Psoas muscle (tissue), 8 donors: ENCODE results near the gene ATP9A. TPM values are rescaled to one million over a fixed set of nuclear protein-coding genes. Genes with fewer than 3 reads are reported as not detected.
"Not testable (repeated sequence)": the region's sequence is repeated elsewhere in the genome, so short reads cannot be mapped to it uniquely, and the experiment has no call there.

ENCODE experiments used
- ATAC-seq, 4 donors: fragments of 200-7000 bp; cut with Tn5 transposase; one replicate each; pipeline ENCODE4 v1.9.1; 2020; ENCODE audit warnings: moderate library complexity in 3 of 4, mild to moderate bottlenecking in 2 of 4
- DNase-seq, 2 donors: peaks; one replicate each; pipeline ENCODE4 v3.0.0-alpha.2; 2020
- H3K27ac ChIP-seq: fragments of 200-600 bp; one replicate; pipeline ENCODE4 v1.8.0; 2022
- H3K27me3 ChIP-seq, 3 donors: fragments of 200-600 bp in 1 of 3; one replicate each; pipeline versions ENCODE4 v1.6.1 to v1.8.0; 2013 to 2022; ENCODE audit warnings: low read length in 2 of 3, mild to moderate bottlenecking in 2 of 3, moderate library complexity in 1 of 3; ENCODE audit not compliant: insufficient read depth in 3 of 3
- H3K36me3 ChIP-seq, 2 donors: fragments of 200-600 bp in 1 of 2; one replicate each; pipeline versions ENCODE4 v1.6.1 to v1.8.0; 2013 to 2022; ENCODE audit warnings: low read depth in 1 of 2, mild to moderate bottlenecking in 1 of 2, moderate library complexity in 1 of 2; ENCODE audit not compliant: insufficient read depth in 1 of 2
- H3K4me1 ChIP-seq: fragments of 200-600 bp; one replicate; pipeline ENCODE4 v1.8.0; 2022
- H3K4me3 ChIP-seq: fragments of 200-600 bp; one replicate; pipeline ENCODE4 v1.8.0; 2022; ENCODE audit warnings: mild to moderate bottlenecking
- H3K9me3 ChIP-seq: fragments of 200-600 bp; one replicate; pipeline ENCODE4 v1.8.0; 2022
- WGBS, 3 donors: extraction: QIAGEN DNeasy Blood & Tissue Kit; methylation state at CpG; one replicate each; pipeline versions ENCODE4 v1.1.6 to v1.1.7; 2013; 5-methylcytosine and 5-hydroxymethylcytosine counted together
- intact Hi-C, 2 donors: fragments of 100-400 bp; cut with DNase I; formaldehyde crosslinking; loops; one replicate each; pipeline versions ENCODE4 v1.11.0 to v1.14.2; 2022
- polyA plus RNA-seq, 3 donors: library from polyadenylated mRNA; stranded (reverse); fragments of 200-250 nt; gene quantifications; one replicate each; pipeline ENCODE4 v1.2.3, GENCODE V29; 2013
- total RNA-seq, 4 donors: library from RNA; stranded (reverse); fragmentation: NEBNext Ultra II Directional in 2 of 4; extraction: Animal tissue kit (Norgen Biotek cat#: 25700) in 2 of 4; gene quantifications; one replicate each; pipeline versions ENCODE4 v1.2.1 to v1.2.4, GENCODE V29; 2021 to 2023
- TF ChIP-seq, protein P1 (sequence below): fragments of 200-600 bp; IDR thresholded peaks from one replicate; pipeline ENCODE4 v1.8.0; 2022; ENCODE audit warnings: antibody characterized with exemption
- donor health status: healthy with polysubstance abuse.
- donor health status: DM: no; HTN: no; CAD: no; lungs with moderate emphysema.
- donor health status: Bipolar disorder and iron deficiency.
- donor health status: healthy.
- donor health status: DM: yes; HTN: yes; CAD: no.
- donor health status: DM: no; HTN: no; CAD: no.
- donor health status: DM: no; HTN: no; CAD: no.
- donor health status: DM: yes; HTN: yes; CAD: no.

ATP9A gene
- total and polyA plus RNA-seq, 7 donors: 1.8 to 42.3 (median 17.2) TPM

DNA sequence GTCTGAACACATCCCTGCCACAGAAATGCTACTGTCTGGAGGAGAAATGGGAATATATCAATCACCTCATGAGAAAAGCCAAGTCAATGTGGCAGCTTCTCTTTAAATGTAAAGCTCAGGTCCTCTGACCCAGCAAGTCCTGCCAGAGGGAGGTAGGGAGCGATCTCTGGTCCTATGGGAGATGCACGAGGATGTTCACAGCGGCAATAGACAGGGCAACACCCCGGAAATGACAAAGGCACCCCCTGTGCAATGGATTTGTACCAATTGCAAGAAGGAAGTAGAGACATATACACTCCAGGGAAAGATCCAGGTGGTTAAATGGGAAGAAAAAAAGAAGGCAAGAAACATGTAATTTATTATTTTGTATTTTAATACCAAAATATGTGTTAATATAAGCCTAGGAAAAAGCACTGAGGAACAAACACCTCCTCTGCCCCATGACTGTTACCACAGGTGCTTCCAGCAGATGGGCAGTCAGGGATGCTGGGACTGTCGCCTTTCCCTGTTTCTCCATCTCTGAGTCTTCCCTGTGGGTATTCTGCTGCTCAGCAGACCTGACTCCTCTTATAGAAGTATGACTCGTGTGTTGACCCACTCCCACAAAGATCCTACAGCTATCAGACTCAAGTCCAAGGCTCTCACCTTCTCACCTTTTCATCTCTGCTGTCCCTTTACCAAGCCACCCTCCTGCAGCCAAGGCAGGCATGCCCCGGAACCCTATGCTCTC lies 20.8 kb downstream of the ATP9A start:
- H3K9me3 ChIP-seq: no peaks in the 10 kb centered on the region
- H3K4me1 ChIP-seq: peaks cover 16% of the 10 kb centered on the region
- no peak overlapping the region for H3K4me3 ChIP-seq
- DNase-seq (no peak), ATAC-seq (no peak)
- intact Hi-C loops: no loop called here
- H3K36me3 ChIP-seq: no peaks in the 10 kb centered on the region
- TF ChIP-seq, protein P1, sequence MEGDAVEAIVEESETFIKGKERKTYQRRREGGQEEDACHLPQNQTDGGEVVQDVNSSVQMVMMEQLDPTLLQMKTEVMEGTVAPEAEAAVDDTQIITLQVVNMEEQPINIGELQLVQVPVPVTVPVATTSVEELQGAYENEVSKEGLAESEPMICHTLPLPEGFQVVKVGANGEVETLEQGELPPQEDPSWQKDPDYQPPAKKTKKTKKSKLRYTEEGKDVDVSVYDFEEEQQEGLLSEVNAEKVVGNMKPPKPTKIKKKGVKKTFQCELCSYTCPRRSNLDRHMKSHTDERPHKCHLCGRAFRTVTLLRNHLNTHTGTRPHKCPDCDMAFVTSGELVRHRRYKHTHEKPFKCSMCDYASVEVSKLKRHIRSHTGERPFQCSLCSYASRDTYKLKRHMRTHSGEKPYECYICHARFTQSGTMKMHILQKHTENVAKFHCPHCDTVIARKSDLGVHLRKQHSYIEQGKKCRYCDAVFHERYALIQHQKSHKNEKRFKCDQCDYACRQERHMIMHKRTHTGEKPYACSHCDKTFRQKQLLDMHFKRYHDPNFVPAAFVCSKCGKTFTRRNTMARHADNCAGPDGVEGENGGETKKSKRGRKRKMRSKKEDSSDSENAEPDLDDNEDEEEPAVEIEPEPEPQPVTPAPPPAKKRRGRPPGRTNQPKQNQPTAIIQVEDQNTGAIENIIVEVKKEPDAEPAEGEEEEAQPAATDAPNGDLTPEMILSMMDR: no peak
- WGBS, 3 donors: 68 to 76% (median 73%) methylated on average over 7 of the region's 7 CpGs
- no peak overlapping the region for H3K27ac ChIP-seq
- H3K27me3 ChIP-seq: no peaks in the 10 kb centered on the region

GRCh38 chr20:51745804-51746203 lies 22.4 kb downstream of the ATP9A start:
- Histone ChIP-seq H3K27me3 (no peaks in the 10 kb centered on the region), H3K9me3 (no peaks in the 10 kb centered on the region), H3K36me3 (no peaks in the 10 kb centered on the region), H3K27ac (no peak overlapping the region), H3K4me3 (no peak overlapping the region), H3K4me1 (peaks cover 11% of the 10 kb centered on the region)
- TF ChIP-seq, protein P1: no peak
- WGBS, 3 donors: 88 to 94% (median 92%) methylated on average over 3 of the region's 3 CpGs
- ATAC-seq (no peak), DNase-seq (no peak)
- intact Hi-C loops: no loop called here

DNA sequence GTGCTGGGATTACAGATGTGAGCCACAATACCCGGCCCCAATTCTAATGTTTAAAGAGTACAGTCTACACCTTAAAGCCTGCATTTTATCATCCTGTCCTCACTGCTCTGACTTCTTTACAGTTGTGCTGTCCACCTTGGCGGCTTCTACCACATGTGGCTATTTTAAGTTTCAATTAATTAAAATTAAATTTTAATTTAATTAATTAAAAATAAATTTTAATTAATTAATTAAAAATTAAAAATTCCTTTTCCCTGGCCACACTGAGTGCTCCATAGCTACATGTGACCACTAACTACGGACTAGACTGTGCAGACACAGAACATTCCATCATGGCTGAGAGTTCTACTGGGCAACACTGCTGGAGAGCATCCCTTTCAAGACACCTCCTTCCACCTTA lies 27.4 kb downstream of the ATP9A start:
- 93 to 95% (median 94%) methylated on average over 3 of the region's 3 CpGs for WGBS, 3 donors
- H3K36me3 ChIP-seq: no peaks in the 10 kb centered on the region
- no peak overlapping the region for H3K27ac ChIP-seq
- H3K9me3 ChIP-seq: no peaks in the 10 kb centered on the region
- no peak overlapping the region for H3K4me3 ChIP-seq
- intact Hi-C loops: no loop called here
- DNase-seq: no peak
- H3K4me1 ChIP-seq: no peaks in the 10 kb centered on the region
- ATAC-seq: no peak
- TF ChIP-seq, protein P1: no peak
- H3K27me3 ChIP-seq: no peaks in the 10 kb centered on the region

DNA sequence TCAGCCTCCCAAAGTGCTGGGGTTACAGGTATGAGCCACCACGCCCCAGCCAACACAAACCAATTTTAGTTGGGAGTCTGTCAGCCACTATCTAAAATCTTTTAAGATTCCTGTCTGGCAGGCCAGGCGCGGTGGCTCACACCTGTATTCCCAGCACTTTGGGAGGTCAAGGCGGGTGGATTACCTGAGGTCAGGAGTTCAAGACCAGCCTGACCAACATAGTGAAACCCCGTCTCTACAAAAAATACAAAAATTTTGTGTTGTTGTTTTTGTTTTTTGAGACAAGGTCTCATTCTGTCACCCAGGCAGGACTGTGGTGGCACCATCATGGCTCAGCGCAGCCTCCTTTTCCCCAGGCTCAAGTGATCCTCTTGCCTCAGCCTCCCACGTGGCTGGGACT lies 27.9 kb downstream of the ATP9A start:
- H3K9me3 ChIP-seq, H3K4me1 ChIP-seq, H3K27me3 ChIP-seq, intact Hi-C loops, DNase-seq, H3K36me3 ChIP-seq, H3K27ac ChIP-seq, H3K4me3 ChIP-seq, ATAC-seq: not testable (repeated sequence)
- WGBS, 3 donors: 96 to 98% (median 97%) methylated on average over 6 to 7 of the region's 7 CpGs

- WGBS, 3 donors: 90 to 97% (median 92%) methylated on average over 4 of the region's 4 CpGs
- H3K27ac ChIP-seq: no peak overlapping the region
- no peaks in the 10 kb centered on the region for H3K9me3 ChIP-seq
- DNase-seq (no peak), ATAC-seq (no peak)
- intact Hi-C loops: no loop called here
- no peaks in the 10 kb centered on the region for H3K4me1 ChIP-seq
- no peaks in the 10 kb centered on the region for H3K27me3 ChIP-seq
- no peak overlapping the region for H3K4me3 ChIP-seq
- TF ChIP-seq, protein P1: no peak
- no peaks in the 10 kb centered on the region for H3K36me3 ChIP-seq
Measured at GRCh38 chr20:51739722-51740249, 28.4 kb downstream of the ATP9A start.
